Femur (tissue), 1 donor: Measurements from ENCODE around the gene AMACR.
"Not testable (repeated sequence)": the region's sequence is repeated elsewhere in the genome, so short reads cannot be mapped to it uniquely, and the experiment has no call there.

ENCODE experiments used
- DNase-seq: peaks from one replicate; pipeline ENCODE4 v3.0.0-alpha.2; 2017

The AMACR gene

GRCh38 chr5:34035756-34036155, 27.9 kb upstream of the AMACR start:
- DNase-seq: no peak

GRCh38 chr5:34034534-34035327, 26.9 kb upstream of the AMACR start:
- DNase-seq: no peak

- DNase-seq: no peak
Observed at GRCh38 chr5:34031966-34032365, 24.1 kb upstream of the AMACR start.

- no peak for DNase-seq
Observed at GRCh38 chr5:34031117-34031516, 23.3 kb upstream of the AMACR start.

GRCh38 chr5:34030585-34030984, 22.7 kb upstream of the AMACR start:
- DNase-seq: not testable (repeated sequence)

- no peak for DNase-seq
Observed at GRCh38 chr5:34030048-34030447, 22.2 kb upstream of the AMACR start.

- no peak for DNase-seq
Observed at GRCh38 chr5:34028349-34028748, 20.5 kb upstream of the AMACR start.

GRCh38 chr5:34026089-34026761, 18.4 kb upstream of the AMACR start:
- DNase-seq: no peak

GRCh38 chr5:34022121-34022705, 14.4 kb upstream of the AMACR start:
- no peak for DNase-seq

- no peak for DNase-seq
Observed at GRCh38 chr5:34021334-34021733, 13.5 kb upstream of the AMACR start.

GRCh38 chr5:34020726-34021125, 12.9 kb upstream of the AMACR start:
- DNase-seq: no peak

GRCh38 chr5:34017254-34017653, 9.4 kb upstream of the AMACR start:
- no peak for DNase-seq

GRCh38 chr5:34016750-34017149, 8.9 kb upstream of the AMACR start:
- DNase-seq: no peak

GRCh38 chr5:34016222-34016621, 8.4 kb upstream of the AMACR start:
- no peak for DNase-seq

- no peak for DNase-seq
Observed at GRCh38 chr5:34015120-34015822, 7.4 kb upstream of the AMACR start.

- no peak for DNase-seq
Observed at GRCh38 chr5:34014626-34015025, 6.8 kb upstream of the AMACR start.

GRCh38 chr5:34013547-34013946, 5.7 kb upstream of the AMACR start:
- DNase-seq: no peak

GRCh38 chr5:34012791-34013190, 4.9 kb upstream of the AMACR start:
- DNase-seq: no peak

GRCh38 chr5:34011536-34011935, 3.7 kb upstream of the AMACR start:
- no peak for DNase-seq

GRCh38 chr5:34010146-34010545, 2.3 kb upstream of the AMACR start:
- not testable (repeated sequence) for DNase-seq

- DNase-seq: no peak
Observed at GRCh38 chr5:34009610-34010009, 1.8 kb upstream of the AMACR start.

GRCh38 chr5:34008802-34009201, 952 bp upstream of the AMACR start:
- no peak for DNase-seq

GRCh38 chr5:34007201-34007620, 639 bp downstream of the AMACR start:
- DNase-seq: no peak
